GM19240 (cell line): ENCODE measurements around the gene CCDC187.

Experiments
- DNase-seq: peaks from one replicate; pipeline ENCODE4 v3.0.0; 2011; ENCODE audit warnings: low spot score; ENCODE audit not compliant: insufficient read length

CCDC187 gene

GRCh38 chr9:136297766-136298735, 5.8 kb downstream of the CCDC187 start:
- DNase-seq = no peak

- DNase-seq = no peak
Measured at GRCh38 chr9:136297016-136297691, 6.7 kb downstream of the CCDC187 start.

GRCh38 chr9:136296434-136297015, 7.4 kb downstream of the CCDC187 start:
- no peak for DNase-seq

- DNase-seq = no peak
Measured at GRCh38 chr9:136295542-136296433, 8.1 kb downstream of the CCDC187 start.

- no peak for DNase-seq
Measured at GRCh38 chr9:136295055-136295454, 8.8 kb downstream of the CCDC187 start.

- no peak for DNase-seq
Measured at GRCh38 chr9:136294437-136294836, 9.5 kb downstream of the CCDC187 start.

GRCh38 chr9:136293476-136294077, 10.3 kb downstream of the CCDC187 start:
- DNase-seq = no peak

- no peak for DNase-seq
Measured at GRCh38 chr9:136292591-136293448, 11.1 kb downstream of the CCDC187 start.

- no peak for DNase-seq
Measured at GRCh38 chr9:136292026-136292538, 11.8 kb downstream of the CCDC187 start.

- no peak for DNase-seq
Measured at GRCh38 chr9:136291306-136292025, 12.4 kb downstream of the CCDC187 start.

GRCh38 chr9:136290508-136291000, 13.3 kb downstream of the CCDC187 start:
- no peak for DNase-seq

GRCh38 chr9:136289651-136290507, 14.0 kb downstream of the CCDC187 start:
- no peak for DNase-seq

GRCh38 chr9:136287960-136288753, 15.7 kb downstream of the CCDC187 start:
- no peak for DNase-seq

GRCh38 chr9:136286987-136287379, 16.9 kb downstream of the CCDC187 start:
- no peak for DNase-seq

- DNase-seq = no peak
Measured at GRCh38 chr9:136286359-136286986, 17.4 kb downstream of the CCDC187 start.
